Measurements from ENCODE around the gene OSTN.
A peak's percentile ranks its signal among the peaks of the same experiment; 100 is the strongest.
"Not testable (repeated sequence)": the region's sequence is repeated elsewhere in the genome, so short reads cannot be mapped to it uniquely, and the experiment has no call there.

OSTN gene

DNA sequence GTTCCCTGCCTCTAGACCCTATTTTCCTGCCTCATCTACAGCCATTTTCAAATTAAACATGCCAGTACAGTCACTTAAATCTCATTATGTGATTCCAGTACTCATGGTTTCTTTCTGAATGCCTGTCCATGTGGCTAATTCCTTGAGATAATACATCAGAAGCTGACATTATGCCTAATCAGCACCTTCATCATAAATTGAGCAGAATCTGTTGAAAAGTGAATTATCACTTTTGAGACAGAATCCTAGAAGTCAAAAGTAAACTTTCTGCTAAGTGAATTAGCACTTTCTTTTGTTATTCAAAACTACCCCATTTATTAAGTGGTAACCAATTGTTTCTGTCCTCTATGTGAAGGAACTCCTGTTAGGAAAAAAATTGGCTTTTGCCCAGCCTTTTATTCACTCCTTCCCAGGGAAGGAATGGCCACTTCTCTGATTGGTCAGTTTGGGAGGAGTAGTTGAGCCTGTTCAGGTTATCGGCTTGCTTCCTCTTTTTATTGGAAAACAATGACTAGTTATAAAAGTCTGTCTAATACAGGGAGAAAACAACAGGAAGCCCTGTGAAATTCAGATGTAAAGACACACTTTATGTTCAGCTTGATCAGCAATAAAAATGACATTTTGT lies 40.5 kb downstream of the OSTN start:
- DNase-seq (ENCODE audit: low read depth in 2 of 2) = peak in 1 of 2 donors; percentile 50
- TF ChIP-seq, protein P1, sequence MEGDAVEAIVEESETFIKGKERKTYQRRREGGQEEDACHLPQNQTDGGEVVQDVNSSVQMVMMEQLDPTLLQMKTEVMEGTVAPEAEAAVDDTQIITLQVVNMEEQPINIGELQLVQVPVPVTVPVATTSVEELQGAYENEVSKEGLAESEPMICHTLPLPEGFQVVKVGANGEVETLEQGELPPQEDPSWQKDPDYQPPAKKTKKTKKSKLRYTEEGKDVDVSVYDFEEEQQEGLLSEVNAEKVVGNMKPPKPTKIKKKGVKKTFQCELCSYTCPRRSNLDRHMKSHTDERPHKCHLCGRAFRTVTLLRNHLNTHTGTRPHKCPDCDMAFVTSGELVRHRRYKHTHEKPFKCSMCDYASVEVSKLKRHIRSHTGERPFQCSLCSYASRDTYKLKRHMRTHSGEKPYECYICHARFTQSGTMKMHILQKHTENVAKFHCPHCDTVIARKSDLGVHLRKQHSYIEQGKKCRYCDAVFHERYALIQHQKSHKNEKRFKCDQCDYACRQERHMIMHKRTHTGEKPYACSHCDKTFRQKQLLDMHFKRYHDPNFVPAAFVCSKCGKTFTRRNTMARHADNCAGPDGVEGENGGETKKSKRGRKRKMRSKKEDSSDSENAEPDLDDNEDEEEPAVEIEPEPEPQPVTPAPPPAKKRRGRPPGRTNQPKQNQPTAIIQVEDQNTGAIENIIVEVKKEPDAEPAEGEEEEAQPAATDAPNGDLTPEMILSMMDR (IDR thresholded peaks at IDR 0.05; ENCODE audit: low read depth, low read length) = no peak
- H3K4me3 ChIP-seq (replicated peaks in 1 of 2; ENCODE audit: low read depth in 2 of 2, low read length in 2 of 2) = no peak overlapping the region

DNA sequence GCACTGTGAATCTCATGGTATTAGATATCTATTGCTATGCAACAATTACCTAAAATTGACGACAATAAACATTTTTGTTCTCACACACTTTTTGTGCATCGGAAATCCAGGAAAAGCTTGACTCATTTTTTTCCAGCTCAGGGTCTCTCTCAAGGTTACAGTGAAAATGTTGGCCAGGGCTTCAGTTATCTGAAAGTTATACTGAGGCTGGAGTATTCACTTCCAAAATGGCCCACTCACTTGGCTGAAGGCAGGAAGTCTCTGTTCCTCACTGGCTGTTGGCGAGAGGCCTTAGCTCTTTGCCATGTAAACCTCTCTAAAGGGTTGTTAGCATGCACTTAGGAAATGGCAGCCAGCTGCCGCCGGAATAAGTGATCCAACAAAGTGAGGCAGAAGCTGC lies 41.4 kb downstream of the OSTN start:
- H3K4me3 ChIP-seq (replicated peaks in 1 of 2; ENCODE audit: low read depth in 2 of 2, low read length in 2 of 2) = no peak overlapping the region
- TF ChIP-seq, protein P1 (IDR thresholded peaks at IDR 0.05; ENCODE audit: low read depth, low read length) = no peak
- DNase-seq (ENCODE audit: low read depth in 2 of 2) = no peak

DNA sequence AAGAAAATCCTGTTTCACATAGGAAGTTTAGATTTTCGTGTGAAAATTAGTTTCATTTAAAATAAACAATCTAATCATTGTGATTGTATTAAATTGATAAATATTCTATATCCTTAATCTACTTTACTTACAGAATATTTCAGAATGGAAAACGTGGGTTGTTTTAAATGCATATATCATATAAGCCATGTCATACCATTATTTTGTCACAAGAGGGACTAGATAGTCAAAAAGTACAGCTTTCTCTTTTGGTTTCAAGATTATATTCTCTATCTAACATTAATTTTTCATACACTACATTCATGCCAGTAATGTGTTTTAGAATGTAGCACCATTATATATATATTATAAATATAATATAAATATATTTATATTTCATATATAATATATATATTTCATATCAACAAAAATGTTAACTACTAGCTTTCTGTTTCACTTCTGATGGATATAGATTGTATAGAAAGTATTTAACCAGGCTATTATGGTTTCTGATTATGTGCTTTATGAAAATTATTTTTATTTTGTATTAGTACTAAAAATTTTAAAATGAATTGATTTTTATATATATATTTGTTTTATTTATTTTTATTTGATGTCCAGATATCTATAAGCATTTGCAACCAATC lies 45.3 kb downstream of the OSTN start:
- TF ChIP-seq, protein P1 (IDR thresholded peaks at IDR 0.05; ENCODE audit: low read depth, low read length) = peak; percentile 53
- H3K4me3 ChIP-seq (replicated peaks in 1 of 2; ENCODE audit: low read depth in 2 of 2, low read length in 2 of 2) = no peak overlapping the region
- peak; percentile 51 to 59 for DNase-seq (ENCODE audit: low read depth in 2 of 2)

DNA sequence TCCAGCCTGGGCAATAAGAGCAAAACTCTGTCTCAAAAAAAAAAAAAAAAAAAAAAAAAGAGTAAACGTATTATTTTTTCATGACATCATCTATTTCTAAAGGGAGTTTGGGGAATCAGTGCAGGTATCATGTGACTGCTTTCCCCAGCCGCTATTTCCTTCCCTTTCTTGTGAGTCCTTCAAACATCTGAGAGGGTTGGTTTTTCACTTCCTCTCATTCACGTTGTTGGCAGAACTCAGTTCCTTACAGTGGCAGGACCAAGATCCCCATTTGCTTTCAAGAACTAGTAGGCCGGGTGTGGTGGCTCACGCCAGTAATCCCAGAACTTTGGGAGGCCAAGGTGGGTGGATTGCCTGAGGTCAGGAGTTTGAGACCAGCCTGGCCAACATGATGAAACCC lies 47.0 kb downstream of the OSTN start:
- not testable (repeated sequence) for H3K4me3 ChIP-seq (replicated peaks in 1 of 2; ENCODE audit: low read depth in 2 of 2, low read length in 2 of 2); DNase-seq (ENCODE audit: low read depth in 2 of 2)

DNA sequence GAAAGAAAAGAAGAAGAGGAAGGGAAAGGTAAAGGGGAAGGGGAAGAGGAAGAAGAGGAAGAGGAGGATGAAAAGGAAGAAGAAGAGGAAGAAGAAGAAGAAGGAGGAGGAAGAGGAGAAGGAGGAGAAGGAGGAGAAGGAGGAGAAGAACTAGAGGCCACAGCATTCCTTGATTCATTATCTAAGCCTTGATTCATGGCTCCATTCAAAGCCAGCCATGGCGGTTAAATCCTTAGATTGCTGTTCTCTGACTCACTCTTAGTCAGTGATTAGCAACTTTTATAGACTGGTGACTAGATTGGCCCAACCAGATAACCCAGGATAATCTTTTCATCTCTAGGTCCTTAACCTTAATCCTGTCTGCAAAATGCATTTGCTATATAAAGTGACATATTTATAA lies 47.6 kb downstream of the OSTN start:
- DNase-seq (ENCODE audit: low read depth in 2 of 2) = peak; percentile 16 to 72
- H3K4me3 ChIP-seq (replicated peaks in 1 of 2; ENCODE audit: low read depth in 2 of 2, low read length in 2 of 2) = no peak overlapping the region
- TF ChIP-seq, protein P1 (IDR thresholded peaks at IDR 0.05; ENCODE audit: low read depth, low read length) = no peak

DNA sequence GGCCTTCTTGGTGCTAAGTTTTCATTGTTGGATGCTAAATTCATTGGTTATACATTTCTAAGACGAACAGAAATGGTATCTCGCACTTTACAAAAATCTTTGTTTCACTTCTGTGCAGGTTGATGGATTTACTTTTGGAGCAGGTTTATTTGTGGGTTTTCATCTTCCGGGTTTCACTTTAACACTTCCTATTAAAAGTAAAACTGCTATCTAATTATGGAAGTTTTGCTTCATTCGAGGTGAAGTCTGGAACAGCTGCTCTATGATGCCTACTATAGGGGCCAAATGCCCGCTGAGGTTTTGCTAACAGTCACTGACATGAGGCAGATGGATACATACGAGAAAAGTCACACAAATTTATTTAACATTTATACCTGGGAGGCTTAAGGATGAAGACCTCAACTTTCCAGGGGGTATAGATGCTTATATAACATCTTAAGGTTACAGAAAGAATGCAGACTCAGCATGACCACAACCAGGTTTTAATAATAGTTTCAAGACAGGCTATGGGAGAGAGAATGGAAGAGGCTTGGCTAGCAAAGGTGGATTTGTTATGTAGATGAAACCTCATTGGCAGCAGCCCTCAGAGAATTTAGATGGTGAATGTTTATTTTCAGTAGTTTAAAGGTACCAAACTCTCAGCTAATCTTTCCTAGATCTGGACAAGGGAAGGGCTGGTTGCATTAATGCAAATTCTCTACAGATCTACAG lies 54.2 kb downstream of the OSTN start:
- TF ChIP-seq, protein P1 (IDR thresholded peaks at IDR 0.05; ENCODE audit: low read depth, low read length) = no peak
- no peak for DNase-seq (ENCODE audit: low read depth in 2 of 2)
- H3K4me3 ChIP-seq (replicated peaks in 1 of 2; ENCODE audit: low read depth in 2 of 2, low read length in 2 of 2) = no peak overlapping the region

DNA sequence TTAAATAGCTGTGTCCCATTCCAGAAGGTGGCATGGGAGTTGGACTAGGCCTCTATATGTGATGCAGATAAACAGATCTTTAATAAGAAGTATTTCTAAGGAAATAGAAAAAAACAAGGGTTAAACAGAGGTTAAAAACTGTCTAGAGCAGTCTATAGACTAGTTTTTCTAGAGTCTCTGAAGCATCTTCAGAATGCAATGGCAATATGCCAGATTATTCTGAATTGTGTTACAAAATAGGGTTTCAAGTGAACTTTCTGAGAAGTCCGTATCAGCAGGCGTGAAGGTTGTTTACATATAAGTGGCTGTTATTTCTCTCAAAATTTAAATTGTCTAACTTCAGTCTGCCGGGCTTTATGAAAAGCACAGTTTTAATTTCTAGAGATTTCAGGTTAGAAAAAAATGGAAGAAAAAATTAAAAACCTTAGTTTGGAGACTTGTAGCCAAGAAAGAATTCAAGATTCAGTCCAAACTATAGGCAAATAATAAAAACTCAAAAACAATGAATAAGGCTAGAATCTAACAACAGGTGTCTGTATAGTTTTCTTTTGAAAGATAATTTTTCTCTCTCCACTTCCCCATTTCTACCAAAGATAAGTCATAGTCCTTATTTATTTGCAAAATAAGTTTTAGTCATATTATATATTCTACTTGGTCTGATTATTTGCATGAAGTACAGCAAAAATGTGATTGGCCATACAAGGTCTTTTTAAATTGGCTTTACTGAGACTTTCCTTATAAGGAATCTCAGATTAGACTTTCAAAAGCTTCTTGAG lies 55.2 kb downstream of the OSTN start:
- H3K4me3 ChIP-seq (replicated peaks in 1 of 2; ENCODE audit: low read depth in 2 of 2, low read length in 2 of 2) = no peak overlapping the region
- peak; percentile 39 to 56 for DNase-seq (ENCODE audit: low read depth in 2 of 2)
- TF ChIP-seq, protein P1 (IDR thresholded peaks at IDR 0.05; ENCODE audit: low read depth, low read length) = no peak

Data from cardiac fibroblast (primary cell).